GM12801 (cell line): ENCODE data around the gene RFC3.

Source experiments
- TF ChIP-seq, protein P1 (sequence below): IDR thresholded peaks from one replicate; pipeline ENCODE4 v1.5.1; 2011; ENCODE audit warnings: control low read depth; ENCODE audit not compliant: insufficient read length; ENCODE audit errors: extremely low read depth

RFC3 gene

DNA sequence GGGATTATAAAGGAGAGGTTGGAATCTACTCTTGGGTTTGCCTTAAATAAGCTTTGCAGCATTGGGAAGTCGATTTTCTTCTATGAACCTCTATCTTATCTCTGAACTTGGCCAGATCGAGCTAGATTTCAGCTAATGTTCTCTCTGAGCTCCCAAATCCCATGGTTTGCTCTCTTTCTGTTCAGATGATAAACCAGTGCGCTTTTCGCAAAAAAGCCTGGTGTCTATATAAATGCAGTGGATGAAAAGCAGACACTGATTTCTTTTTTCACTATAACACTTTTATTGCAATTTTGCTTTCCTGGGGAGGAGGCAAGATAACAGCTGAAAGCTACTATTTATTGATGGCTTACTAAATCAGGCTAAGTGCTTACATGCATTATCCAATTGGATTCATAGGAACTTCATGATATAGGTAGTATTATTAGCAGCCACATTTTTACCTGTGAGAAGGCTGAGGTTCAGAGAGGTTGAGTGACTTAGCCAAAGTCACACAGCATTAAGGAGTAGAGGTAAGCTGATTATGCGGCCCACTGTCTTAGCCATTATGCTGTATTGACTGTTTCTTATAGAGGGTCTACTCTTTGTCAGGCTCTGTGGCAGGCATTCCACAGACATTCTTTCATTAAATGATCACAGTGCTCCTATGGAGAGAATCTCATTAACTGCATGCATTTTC lies 58.9 kb downstream of the RFC3 start:
- TF ChIP-seq, protein P1, sequence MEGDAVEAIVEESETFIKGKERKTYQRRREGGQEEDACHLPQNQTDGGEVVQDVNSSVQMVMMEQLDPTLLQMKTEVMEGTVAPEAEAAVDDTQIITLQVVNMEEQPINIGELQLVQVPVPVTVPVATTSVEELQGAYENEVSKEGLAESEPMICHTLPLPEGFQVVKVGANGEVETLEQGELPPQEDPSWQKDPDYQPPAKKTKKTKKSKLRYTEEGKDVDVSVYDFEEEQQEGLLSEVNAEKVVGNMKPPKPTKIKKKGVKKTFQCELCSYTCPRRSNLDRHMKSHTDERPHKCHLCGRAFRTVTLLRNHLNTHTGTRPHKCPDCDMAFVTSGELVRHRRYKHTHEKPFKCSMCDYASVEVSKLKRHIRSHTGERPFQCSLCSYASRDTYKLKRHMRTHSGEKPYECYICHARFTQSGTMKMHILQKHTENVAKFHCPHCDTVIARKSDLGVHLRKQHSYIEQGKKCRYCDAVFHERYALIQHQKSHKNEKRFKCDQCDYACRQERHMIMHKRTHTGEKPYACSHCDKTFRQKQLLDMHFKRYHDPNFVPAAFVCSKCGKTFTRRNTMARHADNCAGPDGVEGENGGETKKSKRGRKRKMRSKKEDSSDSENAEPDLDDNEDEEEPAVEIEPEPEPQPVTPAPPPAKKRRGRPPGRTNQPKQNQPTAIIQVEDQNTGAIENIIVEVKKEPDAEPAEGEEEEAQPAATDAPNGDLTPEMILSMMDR: no peak

DNA sequence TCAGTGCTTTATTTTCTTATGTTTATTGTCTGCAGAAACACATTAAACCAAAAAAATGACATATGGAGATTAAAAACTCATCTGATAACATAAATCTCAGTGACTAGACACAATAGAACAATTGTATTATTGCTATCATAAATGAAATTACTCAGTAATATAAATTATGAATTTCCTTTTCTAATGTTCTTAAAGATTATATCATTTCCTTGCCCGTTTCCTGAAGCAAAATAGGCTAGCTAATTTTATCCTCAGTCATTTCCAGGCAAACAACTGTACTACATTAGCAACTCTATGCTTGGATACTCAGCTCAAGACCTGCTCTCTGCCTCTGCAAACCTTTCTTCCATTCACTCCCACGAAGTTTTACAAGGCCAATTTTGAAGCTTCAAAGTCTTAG lies 61.2 kb downstream of the RFC3 start:
- TF ChIP-seq, protein P1: no peak

DNA sequence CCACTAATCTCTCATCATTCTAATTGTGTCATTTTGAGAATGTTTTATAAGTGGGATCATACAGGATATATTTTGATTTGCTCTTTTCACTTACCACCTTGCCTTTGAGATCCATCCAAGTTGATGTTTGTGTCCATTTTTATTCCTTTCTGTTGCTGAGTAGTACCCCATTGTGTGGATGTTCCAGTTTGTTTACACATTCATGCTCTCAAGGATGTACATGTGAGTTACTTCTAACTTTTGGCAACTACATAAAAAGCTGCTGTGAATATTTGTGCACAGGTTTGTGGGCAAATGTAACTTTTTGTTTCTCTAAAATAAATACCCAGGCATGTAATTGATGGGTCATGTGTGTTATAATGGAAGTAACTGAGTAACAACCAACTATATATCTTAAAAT lies 64.9 kb downstream of the RFC3 start:
- TF ChIP-seq, protein P1: no peak

DNA sequence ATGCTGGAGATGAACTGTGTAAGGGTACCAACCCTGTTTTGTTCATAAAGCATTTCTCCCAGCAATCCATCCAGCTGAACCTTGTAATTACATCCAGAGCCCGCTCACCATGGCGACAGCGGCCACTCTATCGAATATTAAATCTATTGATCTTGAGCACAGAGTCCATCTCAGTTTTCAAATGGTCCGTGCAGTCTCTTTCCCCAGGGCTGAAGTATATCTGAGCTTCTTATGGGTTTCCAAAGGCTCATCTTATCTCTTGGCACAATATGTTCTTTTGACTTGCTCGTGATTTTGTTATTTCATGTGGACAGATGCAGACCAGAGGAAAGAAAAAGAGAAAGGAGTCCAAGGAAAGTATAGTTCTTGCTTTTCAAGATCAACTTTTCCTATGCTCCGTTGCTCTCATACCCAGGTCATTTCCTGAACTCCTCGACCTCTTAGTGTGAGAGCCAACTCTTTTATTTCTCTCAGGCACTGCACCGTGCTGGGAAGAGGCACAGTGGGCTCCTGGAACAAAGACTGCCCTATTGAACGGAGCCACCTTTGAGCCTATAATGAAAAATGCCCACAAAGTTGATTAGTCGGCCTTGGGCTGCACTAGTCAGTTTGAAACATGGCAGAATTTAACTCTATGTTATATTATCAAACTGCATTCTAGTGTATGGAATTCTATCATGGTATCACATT lies 66.7 kb downstream of the RFC3 start:
- TF ChIP-seq, protein P1: no peak
